ENCODE measurements around the gene PRKCB. TPM values are rescaled to one million over a fixed set of nuclear protein-coding genes. Genes with fewer than 3 reads are reported as not detected.
"Not testable (repeated sequence)": the region's sequence is repeated elsewhere in the genome, so short reads cannot be mapped to it uniquely, and the experiment has no call there.

The PRKCB gene
- total RNA-seq, 1 experiment from 2014 or later: under 0.01 TPM

GRCh38 chr16:23902748-23903414, 67.1 kb downstream of the PRKCB start:
- peak; percentile 18 for DNase-seq (ENCODE audit: low spot score)

GRCh38 chr16:23905027-23905426, 69.2 kb downstream of the PRKCB start:
- peak; percentile 69 for DNase-seq (ENCODE audit: low spot score)

- DNase-seq (ENCODE audit: low spot score): no peak
Measured at GRCh38 chr16:23907457-23907902, 71.7 kb downstream of the PRKCB start.

- DNase-seq (ENCODE audit: low spot score): no peak
Measured at GRCh38 chr16:23907903-23908302, 72.1 kb downstream of the PRKCB start.

GRCh38 chr16:23908790-23909189, 73.0 kb downstream of the PRKCB start:
- DNase-seq (ENCODE audit: low spot score): no peak

GRCh38 chr16:23909792-23910418, 74.1 kb downstream of the PRKCB start:
- DNase-seq (ENCODE audit: low spot score): no peak

- DNase-seq (ENCODE audit: low spot score): no peak
Measured at GRCh38 chr16:23914946-23915530, 79.3 kb downstream of the PRKCB start.

GRCh38 chr16:23916552-23916951, 80.8 kb downstream of the PRKCB start:
- DNase-seq (ENCODE audit: low spot score): not testable (repeated sequence)

GRCh38 chr16:23917621-23918020, 81.8 kb downstream of the PRKCB start:
- DNase-seq (ENCODE audit: low spot score): no peak

- no peak for DNase-seq (ENCODE audit: low spot score)
Measured at GRCh38 chr16:23920446-23920845, 84.7 kb downstream of the PRKCB start.

- no peak for DNase-seq (ENCODE audit: low spot score)
Measured at GRCh38 chr16:23920899-23921298, 85.1 kb downstream of the PRKCB start.

- DNase-seq (ENCODE audit: low spot score): no peak
Measured at GRCh38 chr16:23922406-23922805, 86.6 kb downstream of the PRKCB start.

- DNase-seq (ENCODE audit: low spot score): no peak
Measured at GRCh38 chr16:23924128-23924527, 88.3 kb downstream of the PRKCB start.

- no peak for DNase-seq (ENCODE audit: low spot score)
Measured at GRCh38 chr16:23927796-23928195, 92.0 kb downstream of the PRKCB start.

- no peak for DNase-seq (ENCODE audit: low spot score)
Measured at GRCh38 chr16:23929237-23929636, 93.5 kb downstream of the PRKCB start.

- DNase-seq (ENCODE audit: low spot score): no peak
Measured at GRCh38 chr16:23929856-23930255, 94.1 kb downstream of the PRKCB start.

- no peak for DNase-seq (ENCODE audit: low spot score)
Measured at GRCh38 chr16:23930791-23931190, 95.0 kb downstream of the PRKCB start.

GRCh38 chr16:23931199-23931598, 95.4 kb downstream of the PRKCB start:
- no peak for DNase-seq (ENCODE audit: low spot score)

- DNase-seq (ENCODE audit: low spot score): not testable (repeated sequence)
Measured at GRCh38 chr16:23933650-23934049, 97.9 kb downstream of the PRKCB start.

- DNase-seq (ENCODE audit: low spot score): no peak
Measured at GRCh38 chr16:23934610-23935236, 98.9 kb downstream of the PRKCB start.

GRCh38 chr16:23940111-23940510, 104.3 kb downstream of the PRKCB start:
- DNase-seq (ENCODE audit: low spot score): no peak

- DNase-seq (ENCODE audit: low spot score): no peak
Measured at GRCh38 chr16:23941025-23941424, 105.2 kb downstream of the PRKCB start.
